PC-3 (cell line): Measurements from ENCODE around the gene C18orf32. TPM values are rescaled to one million over a fixed set of nuclear protein-coding genes. Genes with fewer than 3 reads are reported as not detected.
A peak's percentile ranks its signal among the peaks of the same experiment; 100 is the strongest.

Source experiments
- ATAC-seq: fragments of 200-7000 bp; cut with Tn5 transposase; 2 replicates; pipeline ENCODE4 v1.9.1; 2020; ENCODE audit warnings: mild to moderate bottlenecking, moderate library complexity
- BruUV-seq: library from RNA; stranded (reverse); fragments of 400-500 nt; replicated peaks from 2 replicates; lab custom pipeline; 2021; lab: Mats Ljungman, UMichigan
- CTCF ChIA-PET: fragments of 300-600 bp; sonication (Branson Sonifier 250); formaldehyde crosslinking; loops from one replicate; lab custom pipeline; 2022; ENCODE audit warnings: antibody characterized with exemption; lab: Charles Lee
- POLR2A ChIA-PET: fragments of 300-600 bp; sonication (Branson Sonifier 250); formaldehyde crosslinking; loops from one replicate; lab custom pipeline; 2022; ENCODE audit warnings: antibody characterized with exemption; ENCODE audit not compliant: unreplicated experiment; lab: Charles Lee
- DNase-seq: peaks from one replicate; pipeline ENCODE4 v3.0.0-alpha.2; 2015
- H2AFZ ChIP-seq: fragments of 300-600 bp; sonication (generic); 2 replicates; pipeline ENCODE4 v1.6.0; 2016; ENCODE audit warnings: antibody characterized with exemption, low read length
- H3F3A ChIP-seq: fragments of 300-600 bp; sonication (generic); one replicate; pipeline ENCODE4 v1.6.0; 2017; ENCODE audit warnings: antibody characterized with exemption, low read length, control low read depth, mild to moderate bottlenecking; ENCODE audit not compliant: unreplicated experiment
- H3K27ac ChIP-seq: fragments of 300-600 bp; sonication (generic); 2 replicates; pipeline ENCODE4 v1.5.1; 2016; ENCODE audit warnings: mild to moderate bottlenecking, low read length
- H3K27me3 ChIP-seq: fragments of 300-600 bp; sonication (generic); 2 replicates; pipeline ENCODE4 v1.6.1; 2016; ENCODE audit warnings: low read length, mixed read lengths
- H3K36me3 ChIP-seq: fragments of 300-600 bp; sonication (generic); 2 replicates; pipeline ENCODE4 v1.6.1; 2016; ENCODE audit warnings: low read depth, mixed run types, low read length, mixed read lengths
- H3K4me1 ChIP-seq: fragments of 300-600 bp; sonication (generic); 2 replicates; pipeline ENCODE4 v1.5.1; 2016; ENCODE audit warnings: low read length; ENCODE audit not compliant: insufficient read depth
- H3K4me2 ChIP-seq: fragments of 300-600 bp; sonication (generic); 2 replicates; pipeline ENCODE4 v1.6.0; 2016; ENCODE audit warnings: low read length
- H3K4me3 ChIP-seq: fragments of 300-600 bp; sonication (generic); 2 replicates; pipeline ENCODE4 v1.5.1; 2016; ENCODE audit warnings: mild to moderate bottlenecking, low read length, mixed read lengths
- H3K79me2 ChIP-seq: fragments of 300-600 bp; sonication (generic); 2 replicates; pipeline ENCODE4 v1.6.1; 2017; ENCODE audit warnings: low read length, mixed read lengths
- H3K9ac ChIP-seq: fragments of 300-600 bp; sonication (generic); 2 replicates; pipeline ENCODE4 v1.6.0; 2016; ENCODE audit warnings: mild to moderate bottlenecking, low read length
- H3K9me2 ChIP-seq: fragments of 300-600 bp; sonication (generic); replicated peaks from 2 replicates; pipeline ENCODE4 v1.6.1; 2016; ENCODE audit warnings: mixed run types, low read length, mixed read lengths
- H3K9me3 ChIP-seq: fragments of 300-600 bp; sonication (generic); 2 replicates; pipeline ENCODE4 v1.6.1; 2016; ENCODE audit warnings: low read length, mixed read lengths
- H4K20me1 ChIP-seq: fragments of 300-600 bp; sonication (generic); 2 replicates; pipeline ENCODE4 v1.6.1; 2016; ENCODE audit warnings: low read length, mixed read lengths
- CTCF ChIP-seq: fragments of 300-600 bp; sonication (generic); conservative IDR thresholded peaks from 2 replicates; pipeline ENCODE4 v1.5.1; 2017; ENCODE audit warnings: antibody characterized with exemption, low read depth, mild to moderate bottlenecking, low read length
- EZH2 ChIP-seq: fragments of 300-600 bp; sonication (generic); IDR thresholded peaks from one replicate; pipeline ENCODE4 v1.6.1; 2017; ENCODE audit warnings: antibody characterized with exemption, mild to moderate bottlenecking, low read length; ENCODE audit not compliant: unreplicated experiment
- EZH2phosphoT487 ChIP-seq: fragments of 300-600 bp; sonication (generic); IDR thresholded peaks from 2 replicates; pipeline ENCODE4 v1.6.1; 2018; ENCODE audit warnings: mild to moderate bottlenecking, antibody characterized with exemption, low read length, borderline replicate concordance
- intact Hi-C: fragments of 100-400 bp; cut with micrococcal nuclease; formaldehyde crosslinking; loops from 2 replicates; pipeline ENCODE4 v1.9.0; 2023
- total RNA-seq: library from RNA; depleted of rRNA; stranded (reverse); fragments of >200 nt; gene quantifications from 2 replicates; pipeline ENCODE4 v1.2.3, GENCODE V29; 2014

Gene C18orf32
- total RNA-seq, 1 experiment from 2014 or later, result 5.7 TPM

DNA sequence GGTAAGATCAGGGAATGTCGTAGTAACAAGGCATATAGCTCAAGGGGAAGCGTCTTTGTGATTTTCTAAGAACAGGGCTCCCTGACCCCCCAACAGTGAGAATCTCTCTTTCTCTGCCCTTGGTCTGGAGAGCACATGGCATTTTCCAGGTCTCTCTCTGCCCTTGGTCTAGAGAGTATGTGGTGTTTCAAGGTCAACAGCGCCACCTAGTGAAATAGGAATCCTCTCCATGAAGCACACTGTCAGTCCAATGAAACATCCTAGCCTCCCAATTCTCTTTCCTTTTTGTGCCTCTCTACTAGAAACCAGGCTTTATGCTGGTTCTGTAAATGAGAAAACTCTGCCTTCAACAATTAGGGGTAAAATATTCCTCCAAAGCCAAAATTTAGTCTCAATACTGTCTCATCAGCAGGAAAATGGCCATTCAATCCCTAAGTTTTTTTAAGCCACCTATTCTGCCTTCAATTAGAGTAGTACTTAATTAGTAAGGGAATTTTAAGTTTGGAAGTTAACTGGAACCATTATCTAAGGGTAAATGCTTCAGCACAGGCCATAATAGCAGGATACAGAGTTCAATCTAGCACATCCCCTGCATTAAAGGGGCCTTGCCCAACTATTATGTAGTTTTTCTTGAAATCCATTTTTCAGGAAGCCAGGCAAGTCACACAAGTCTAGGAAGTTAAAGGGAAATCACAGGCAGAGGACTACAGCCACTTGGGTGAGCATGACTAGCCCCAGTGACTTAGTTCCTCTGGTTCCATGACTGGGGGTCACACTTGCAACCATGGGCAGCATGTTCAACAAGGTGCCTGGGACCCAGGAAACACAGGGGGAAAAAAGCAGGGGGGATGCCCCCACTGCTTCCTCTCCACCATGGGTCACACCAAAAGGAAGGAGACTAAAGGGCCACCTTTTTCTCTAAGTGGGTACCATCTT, 39.0 kb downstream of the C18orf32 start:
- intact Hi-C loops, result no loop called here
- POLR2A ChIA-PET, result no interaction called here
- DNase-seq, result peak; percentile 59
- no peak overlapping the region for H2AFZ ChIP-seq
- no peaks in the 10 kb centered on the region for H3K9me3 ChIP-seq
- CTCF ChIA-PET, result no interaction called here
- no peaks in the 10 kb centered on the region for H3K36me3 ChIP-seq
- no peak overlapping the region for H3K4me2 ChIP-seq
- no peaks in the 10 kb centered on the region for H3F3A ChIP-seq
- no peak overlapping the region for H3K9ac ChIP-seq
- H3K4me1 ChIP-seq, result no peaks in the 10 kb centered on the region
- ATAC-seq, result peak; percentile 82
- H3K27ac ChIP-seq, result no peak overlapping the region
- no peaks in the 10 kb centered on the region for H3K9me2 ChIP-seq
- no TSS peak for BruUV-seq
- no peaks in the 10 kb centered on the region for H3K79me2 ChIP-seq
- no peak overlapping the region for H3K4me3 ChIP-seq
- TF ChIP-seq CTCF, result peak; percentile 60
- TF ChIP-seq EZH2, result no peak
- H4K20me1 ChIP-seq, result no peaks in the 10 kb centered on the region
- H3K27me3 ChIP-seq, result no peaks in the 10 kb centered on the region

GRCh38 chr18:49446481-49446880, 40.6 kb downstream of the C18orf32 start:
- ATAC-seq (no peak), DNase-seq (no peak)
- H3K9me2 ChIP-seq, result no peaks in the 10 kb centered on the region
- no peaks in the 10 kb centered on the region for H3K4me1 ChIP-seq
- no peak overlapping the region for H2AFZ ChIP-seq
- H3F3A ChIP-seq, result no peaks in the 10 kb centered on the region
- no peaks in the 10 kb centered on the region for H4K20me1 ChIP-seq
- H3K27me3 ChIP-seq, result no peaks in the 10 kb centered on the region
- H3K27ac ChIP-seq, result no peak overlapping the region
- no TSS peak for BruUV-seq
- POLR2A ChIA-PET, result no interaction called here
- H3K4me2 ChIP-seq, result no peak overlapping the region
- no peaks in the 10 kb centered on the region for H3K36me3 ChIP-seq
- no peaks in the 10 kb centered on the region for H3K79me2 ChIP-seq
- intact Hi-C loops, result no loop called here
- H3K4me3 ChIP-seq, result no peak overlapping the region
- TF ChIP-seq EZH2 (no peak), EZH2phosphoT487 (no peak), CTCF (no peak)
- CTCF ChIA-PET, result no interaction called here
- H3K9ac ChIP-seq, result no peak overlapping the region
- no peaks in the 10 kb centered on the region for H3K9me3 ChIP-seq

GRCh38 chr18:49444581-49444980, 42.5 kb downstream of the C18orf32 start:
- no peaks in the 10 kb centered on the region for H3K9me3 ChIP-seq
- H2AFZ ChIP-seq, result no peak overlapping the region
- H3K27me3 ChIP-seq, result no peaks in the 10 kb centered on the region
- ChIA-PET POLR2A (no interaction called here), CTCF (no interaction called here)
- DNase-seq (no peak), ATAC-seq (no peak)
- no peak overlapping the region for H3K27ac ChIP-seq
- no peaks in the 10 kb centered on the region for H3K36me3 ChIP-seq
- no peaks in the 10 kb centered on the region for H3K9me2 ChIP-seq
- TF ChIP-seq EZH2 (no peak), CTCF (no peak), EZH2phosphoT487 (no peak)
- intact Hi-C loops, result no loop called here
- no peaks in the 10 kb centered on the region for H3K4me1 ChIP-seq
- no peaks in the 10 kb centered on the region for H4K20me1 ChIP-seq
- no TSS peak for BruUV-seq
- H3K79me2 ChIP-seq, result no peaks in the 10 kb centered on the region
- H3K4me3 ChIP-seq, result no peak overlapping the region
- no peak overlapping the region for H3K4me2 ChIP-seq
- no peak overlapping the region for H3K9ac ChIP-seq
- no peaks in the 10 kb centered on the region for H3F3A ChIP-seq
